Measurements from ENCODE around the gene AATK. TPM values are rescaled to one million over a fixed set of nuclear protein-coding genes. Genes with fewer than 3 reads are reported as not detected.
A peak's percentile ranks its signal among the peaks of the same experiment; 100 is the strongest.

AATK gene
- total RNA-seq, 4 donors from 2014 or later = 0.64 to 2.8 (median 1.1) TPM

- Histone ChIP-seq H3K27ac (no peak overlapping the region), H3K4me3 (no peak overlapping the region), H3K36me3 (peaks cover 46% of the 10 kb centered on the region), H3K4me1 (peaks cover 40% of the 10 kb centered on the region), H3K9me3 (no peaks in the 10 kb centered on the region), H3K27me3 (no peaks in the 10 kb centered on the region)
- 89% methylated on average over 3 of the region's 23 CpGs for WGBS
- DNase-seq (ENCODE audit: low spot score in 2 of 2) = no peak
- TF ChIP-seq POLR2A (IDR thresholded peaks at IDR 0.05) (no peak), CTCF (IDR thresholded peaks at IDR 0.05) (no peak)
Observed at GRCh38 chr17:81099888-81100287, 66.1 kb downstream of the AATK start.

- Histone ChIP-seq H3K4me1 (peaks cover 60% of the 10 kb centered on the region), H3K27me3 (no peaks in the 10 kb centered on the region), H3K4me3 (peak overlapping the region; percentile 32), H3K36me3 (peaks cover 26% of the 10 kb centered on the region), H3K9me3 (no peaks in the 10 kb centered on the region), H3K27ac (peak overlapping the region; percentile 88)
- WGBS = 76% methylated on average over 4 of the region's 13 CpGs
- no peak for DNase-seq (ENCODE audit: low spot score in 2 of 2)
- TF ChIP-seq POLR2AphosphoS5 (IDR thresholded peaks at IDR 0.05) (no peak), EP300 (IDR thresholded peaks at IDR 0.05) (no peak), POLR2A (IDR thresholded peaks at IDR 0.05) (no peak), CTCF (IDR thresholded peaks at IDR 0.05) (no peak)
Observed at GRCh38 chr17:81097943-81098308, 68.1 kb downstream of the AATK start.

- Histone ChIP-seq H3K27me3 (no peaks in the 10 kb centered on the region), H3K9me3 (no peaks in the 10 kb centered on the region), H3K36me3 (peaks cover 26% of the 10 kb centered on the region), H3K4me1 (peaks cover 66% of the 10 kb centered on the region), H3K4me3 (peak overlapping the region; percentile 32), H3K27ac (peak overlapping the region; percentile 88)
- 51% methylated on average over 8 of the region's 31 CpGs for WGBS
- TF ChIP-seq CTCF (IDR thresholded peaks at IDR 0.05) (peak; percentile 26 to 72), POLR2A (IDR thresholded peaks at IDR 0.05) (no peak)
- DNase-seq (ENCODE audit: low spot score in 2 of 2) = peak; percentile 92 to 93
Observed at GRCh38 chr17:81097134-81097942, 68.7 kb downstream of the AATK start.

- peaks cover 22% of the 10 kb centered on the region for H3K36me3 ChIP-seq
- WGBS = 64% methylated on average over 7 of the region's 7 CpGs
- peaks cover 72% of the 10 kb centered on the region for H3K4me1 ChIP-seq
- H3K27me3 ChIP-seq = no peaks in the 10 kb centered on the region
- H3K9me3 ChIP-seq = no peaks in the 10 kb centered on the region
- peak overlapping the region; percentile 88 for H3K27ac ChIP-seq
- TF ChIP-seq POLR2AphosphoS5 (IDR thresholded peaks at IDR 0.05) (no peak), EP300 (IDR thresholded peaks at IDR 0.05) (no peak), POLR2A (IDR thresholded peaks at IDR 0.05) (no peak), CTCF (IDR thresholded peaks at IDR 0.05) (no peak)
- no peak for DNase-seq (ENCODE audit: low spot score in 2 of 2)
- peak overlapping the region; percentile 32 for H3K4me3 ChIP-seq
Observed at GRCh38 chr17:81096741-81097133, 69.3 kb downstream of the AATK start.

GRCh38 chr17:81095383-81095762 is 70.6 kb downstream of the AATK start:
- Histone ChIP-seq H3K9me3 (no peaks in the 10 kb centered on the region), H3K27ac (peak overlapping the region; percentile 88), H3K4me1 (peaks cover 86% of the 10 kb centered on the region), H3K4me3 (peak overlapping the region; percentile 12), H3K27me3 (no peaks in the 10 kb centered on the region), H3K36me3 (peaks cover 9% of the 10 kb centered on the region)
- no peak for TF ChIP-seq POLR2AphosphoS5 (IDR thresholded peaks at IDR 0.05)
- TF ChIP-seq POLR2A (IDR thresholded peaks at IDR 0.05) = no peak
- no peak for TF ChIP-seq EP300 (IDR thresholded peaks at IDR 0.05)
- no peak for TF ChIP-seq CTCF (IDR thresholded peaks at IDR 0.05)
- WGBS = 72% methylated on average over 11 of the region's 13 CpGs
- DNase-seq (ENCODE audit: low spot score in 2 of 2) = no peak

Data from suprapubic skin (tissue), 4 donors.